ENCODE results near the gene LENG8.
A peak's percentile ranks its signal among the peaks of the same experiment; 100 is the strongest.
"Not testable (repeated sequence)": the region's sequence is repeated elsewhere in the genome, so short reads cannot be mapped to it uniquely, and the experiment has no call there.

LENG8 gene

DNA sequence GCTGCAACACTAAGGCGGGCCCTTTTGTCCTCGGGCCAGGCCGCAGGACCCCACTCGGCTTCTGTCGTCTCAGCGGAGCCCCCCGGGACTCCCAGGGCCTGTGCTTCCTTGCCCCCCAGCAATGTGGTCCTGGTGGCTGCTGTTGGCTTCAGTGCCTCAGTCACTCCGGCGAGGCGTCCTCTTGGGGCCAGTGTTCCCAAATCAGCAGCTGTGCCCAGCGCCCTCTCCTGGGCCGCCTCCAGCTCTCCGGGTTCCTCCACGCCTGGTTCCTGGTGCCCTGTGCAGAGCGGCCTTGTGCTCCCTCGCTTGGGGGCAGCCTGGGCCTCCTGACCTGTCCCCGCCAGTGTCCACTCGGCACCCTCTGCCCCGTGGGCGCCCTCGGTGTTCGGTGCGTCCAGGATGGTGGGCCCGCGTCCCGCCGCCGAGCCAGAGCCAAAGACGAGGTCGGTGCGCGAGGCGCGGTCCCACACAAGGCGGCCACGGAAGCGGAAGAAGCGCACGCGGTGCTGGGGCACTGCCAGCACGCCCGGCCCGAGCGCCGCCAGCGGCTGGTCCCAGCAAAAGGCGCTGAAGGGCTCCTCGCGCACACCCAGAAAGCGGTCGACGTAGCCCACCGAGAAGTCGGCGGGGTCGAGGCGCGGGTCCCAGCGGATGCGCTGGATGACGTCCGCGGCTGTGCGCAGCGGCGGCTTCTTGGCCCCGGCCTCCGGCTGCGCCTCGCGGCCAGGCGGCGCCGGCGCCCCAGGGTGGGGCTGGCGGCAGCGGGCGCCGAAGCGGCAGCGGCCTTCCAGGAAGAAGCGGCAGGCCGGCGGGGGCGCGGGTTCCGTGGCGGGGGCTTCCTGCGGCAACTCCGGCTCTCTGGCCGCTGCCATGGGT, 13.9 kb downstream of the LENG8 start:
- no peak for DNase-seq

DNA sequence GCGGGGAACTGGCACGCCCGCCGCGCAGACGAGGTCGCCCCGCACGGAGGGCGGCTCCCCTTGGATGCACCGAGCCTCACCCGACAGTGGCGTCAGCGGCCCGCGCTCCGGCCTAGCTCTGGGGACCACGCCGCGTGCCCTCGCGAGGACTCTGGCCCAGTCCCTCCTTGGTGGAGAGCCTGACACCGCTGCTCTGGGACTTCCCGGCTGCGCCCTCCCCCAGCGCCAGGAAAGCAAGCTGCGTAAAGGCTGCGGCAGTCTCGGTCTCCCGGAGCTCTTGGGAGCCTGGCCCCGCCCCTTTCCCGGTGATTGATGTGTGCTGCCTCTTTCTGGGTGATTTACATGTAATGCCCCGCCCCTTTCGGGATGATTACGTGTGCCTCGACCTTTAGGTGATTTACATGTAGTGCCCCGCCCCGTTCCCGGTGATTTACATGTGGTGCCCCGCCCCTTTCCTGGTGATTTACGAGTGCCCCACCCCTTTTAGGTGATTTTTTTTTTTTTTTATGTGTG, 14.6 kb downstream of the LENG8 start, which contains the start of gene LENG9:
LENG9 (minus strand) TSS at position 248 of the 513 bp plus-strand sequence. CDS start 252 bp downstream, outside the sequence.
- DNase-seq = peak; percentile 96

DNA sequence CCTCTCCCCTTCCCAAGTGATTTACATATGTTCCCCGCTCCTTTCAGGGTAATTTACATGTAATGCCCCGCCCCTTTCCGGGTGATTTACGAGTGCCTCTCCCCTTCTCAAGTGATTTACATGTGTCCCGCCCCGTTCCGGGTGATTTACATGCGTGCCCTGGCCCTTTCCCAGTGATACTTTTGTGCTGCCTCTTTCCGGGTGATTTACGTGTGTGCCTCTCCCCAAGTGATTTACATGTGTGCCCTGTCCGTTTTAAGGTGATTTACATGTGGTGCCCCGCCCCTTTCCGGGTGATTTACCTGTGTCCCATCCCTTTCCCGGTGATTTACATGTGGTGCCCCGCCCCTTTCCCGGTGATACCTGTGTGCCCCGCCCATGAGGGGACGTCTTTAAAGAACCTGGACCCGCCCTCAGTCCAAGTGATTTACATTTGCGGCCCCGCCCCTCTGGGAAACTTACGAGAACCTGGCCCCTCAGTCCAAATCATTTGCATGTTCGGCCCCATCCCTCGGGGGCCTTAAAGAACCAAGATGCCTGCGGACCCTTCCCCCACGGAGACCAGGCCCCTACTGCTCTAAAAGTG, 15.1 kb downstream of the LENG8 start:
- peak; percentile 95 for DNase-seq

DNA sequence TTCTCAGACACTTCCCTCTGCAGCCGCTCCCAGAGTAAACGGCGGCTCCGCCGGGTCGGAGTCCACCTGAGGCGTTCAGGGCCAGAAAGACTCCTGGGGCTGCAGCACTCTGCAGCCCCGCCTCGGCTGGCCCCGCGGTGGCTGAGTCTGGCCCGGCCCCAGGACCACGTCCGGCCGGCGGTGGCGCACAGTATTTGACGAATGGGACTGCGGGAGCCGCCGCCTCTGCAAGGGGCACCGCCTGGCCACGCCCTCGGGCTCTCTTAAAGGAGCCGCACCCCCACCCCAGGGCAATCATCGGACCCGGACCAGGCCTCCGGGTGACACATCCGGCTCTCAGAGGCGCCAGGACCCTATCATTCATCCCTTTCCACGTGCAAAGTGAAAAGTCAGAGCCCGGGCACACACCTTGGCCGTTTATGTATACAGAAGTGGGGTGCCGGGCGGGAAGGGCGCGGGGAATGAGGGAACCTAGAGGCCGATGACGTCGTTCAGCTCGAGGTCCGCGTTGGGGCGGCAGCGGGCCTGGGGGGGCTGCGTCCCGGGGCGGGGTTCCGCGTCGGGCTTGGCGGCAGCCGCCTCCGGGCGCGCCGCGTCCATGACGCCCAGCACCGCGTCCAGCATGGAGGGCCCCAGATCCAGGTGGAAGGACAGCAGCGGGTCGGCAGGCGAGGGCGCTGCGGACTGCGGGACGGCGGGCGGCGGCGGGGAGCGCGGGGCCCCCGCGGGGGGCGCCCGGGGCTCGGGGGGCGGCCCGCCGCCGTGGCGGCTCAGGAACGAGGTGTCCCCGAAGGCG, 15.8 kb downstream of the LENG8 start:
- DNase-seq = peak; percentile 58

DNA sequence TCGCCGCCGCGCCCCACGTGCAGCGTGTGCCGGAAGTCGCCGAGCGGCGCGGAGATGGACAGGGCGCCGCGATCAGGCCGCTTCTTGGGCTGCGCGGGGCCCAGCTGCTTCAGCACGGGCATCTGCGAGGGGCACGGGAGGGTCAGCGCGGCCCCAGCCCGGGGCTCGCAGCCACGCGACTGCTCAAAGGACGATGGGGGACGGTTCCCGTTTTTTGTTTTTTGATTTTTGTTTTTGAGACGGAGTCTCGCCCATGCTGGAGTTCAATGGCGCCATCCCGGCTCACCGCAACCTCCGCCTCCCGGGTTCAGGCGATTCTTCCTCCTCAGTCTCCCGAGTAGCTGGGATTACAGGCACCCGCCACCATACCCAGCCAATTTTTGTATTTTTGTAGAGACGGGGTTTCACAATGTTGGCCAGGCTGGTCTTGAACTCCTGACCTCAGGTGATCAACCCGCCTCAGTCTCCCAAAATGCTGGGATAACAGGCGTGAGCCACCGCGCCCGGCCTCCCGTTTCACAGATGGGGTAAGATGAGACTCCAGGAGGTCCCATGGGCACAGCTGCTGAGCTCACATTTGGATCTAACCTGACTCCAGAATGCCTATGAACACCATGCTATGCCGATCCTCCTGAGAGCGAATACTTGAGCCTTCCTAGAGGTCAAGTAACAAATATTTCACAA, 16.6 kb downstream of the LENG8 start:
- DNase-seq = no peak

DNA sequence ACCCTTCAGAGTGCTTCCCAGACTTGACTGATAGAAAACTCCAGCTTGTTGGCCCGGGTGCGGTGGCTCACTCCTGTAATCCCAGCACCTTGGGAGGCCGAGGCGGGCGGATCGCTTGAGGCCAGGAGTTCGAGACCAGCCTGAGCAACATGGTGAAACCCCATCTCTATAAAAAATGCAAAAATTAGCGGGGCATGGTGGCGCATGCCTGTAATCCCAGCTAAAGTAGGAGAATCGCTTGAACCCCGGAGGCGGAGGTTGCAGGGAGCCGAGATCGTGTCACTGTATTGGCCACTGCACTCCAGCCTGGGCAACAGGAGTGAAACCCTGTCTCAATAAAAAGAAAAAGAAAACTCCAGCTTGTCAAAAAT, 17.1 kb downstream of the LENG8 start:
- not testable (repeated sequence) for DNase-seq

DNA sequence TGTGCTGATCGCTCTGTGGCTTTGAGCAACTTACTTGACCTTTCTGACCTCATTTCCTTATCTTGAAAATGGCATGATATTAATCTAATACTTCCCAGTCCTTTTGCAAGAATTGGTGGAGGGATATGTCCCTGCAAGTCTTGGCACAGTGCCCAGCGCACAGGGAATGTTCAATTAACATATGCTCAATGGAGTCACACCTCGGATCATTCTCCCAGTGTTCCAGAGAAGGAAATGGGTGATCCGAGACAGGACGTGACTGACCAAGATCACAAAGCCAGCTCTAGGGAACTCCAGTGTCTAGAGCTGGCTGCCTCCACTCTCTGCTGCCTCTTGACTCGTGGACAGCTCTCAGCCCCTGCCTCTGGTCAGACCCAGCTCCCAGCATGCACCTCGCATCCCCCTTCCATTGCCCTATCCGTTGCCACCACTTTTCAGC, 20.5 kb downstream of the LENG8 start:
- DNase-seq = no peak

DNA sequence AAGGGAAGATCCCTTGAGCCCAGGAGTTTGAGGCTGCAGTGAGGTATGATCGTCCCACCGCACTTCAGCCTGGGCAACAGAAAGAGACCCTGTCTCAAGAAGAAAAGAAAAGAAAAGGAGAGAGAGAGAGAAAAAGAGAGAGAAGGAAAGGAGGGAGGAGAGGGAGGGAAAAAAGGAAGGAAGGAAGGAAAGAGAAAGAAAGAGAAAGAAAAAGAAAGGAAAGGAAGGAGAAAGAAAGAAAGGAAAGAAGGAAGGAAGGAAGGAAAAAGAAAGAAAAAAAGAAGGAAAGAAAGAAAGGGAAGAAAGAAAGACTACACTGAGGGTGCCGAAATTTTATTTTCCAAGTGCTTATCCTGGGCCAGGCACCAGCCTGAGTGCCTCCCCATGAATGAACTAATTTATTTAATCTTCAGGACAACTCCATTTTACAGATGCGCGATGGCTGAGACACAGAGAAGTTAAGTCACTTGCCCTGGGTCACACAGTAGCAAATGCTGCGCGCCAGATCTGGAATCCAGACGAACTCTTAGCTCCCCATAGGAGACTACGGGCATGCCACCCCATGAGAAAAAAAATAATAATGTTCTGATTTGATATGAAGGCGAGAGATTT, 21.4 kb downstream of the LENG8 start:
- DNase-seq = no peak

DNA sequence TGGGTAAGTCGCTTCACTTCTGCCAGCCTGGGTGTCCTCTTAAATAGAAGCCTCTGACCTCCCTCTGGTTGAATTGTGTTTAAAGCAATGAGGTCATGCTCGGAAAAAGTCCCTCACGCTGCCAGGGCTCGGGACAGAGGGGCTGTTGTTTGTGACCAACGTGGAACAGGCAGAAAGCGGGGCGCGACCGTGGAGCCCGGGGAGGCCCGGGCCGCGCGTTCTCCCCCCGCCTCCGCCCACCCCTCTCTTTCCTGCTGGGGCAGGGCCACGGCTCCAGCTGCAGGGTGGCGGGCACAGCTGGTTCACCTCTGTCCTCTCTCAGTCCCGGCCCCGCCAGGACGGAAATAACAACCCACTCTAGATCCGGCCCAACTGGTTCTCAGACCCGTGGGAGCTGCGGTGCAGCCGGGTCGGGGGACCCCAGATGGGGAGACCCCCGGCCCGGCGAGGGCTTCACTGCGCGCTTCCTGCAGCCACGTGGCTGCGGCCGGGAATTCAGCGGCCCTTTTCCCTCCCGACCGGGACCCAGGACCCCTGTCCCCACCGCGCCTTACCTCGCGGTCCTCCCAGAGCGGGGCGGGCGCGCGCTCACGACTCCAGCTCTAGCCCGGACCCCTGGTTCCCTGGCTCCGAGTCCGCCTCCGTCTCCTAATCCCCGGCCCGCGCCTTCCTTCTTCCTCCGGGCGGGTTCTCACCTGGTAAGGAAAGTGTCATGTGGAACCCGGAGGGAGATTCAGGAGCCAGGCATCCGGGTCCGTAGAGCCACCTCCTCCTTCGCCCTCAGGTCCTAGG, 22.2 kb downstream of the LENG8 start:
- DNase-seq = no peak

DNA sequence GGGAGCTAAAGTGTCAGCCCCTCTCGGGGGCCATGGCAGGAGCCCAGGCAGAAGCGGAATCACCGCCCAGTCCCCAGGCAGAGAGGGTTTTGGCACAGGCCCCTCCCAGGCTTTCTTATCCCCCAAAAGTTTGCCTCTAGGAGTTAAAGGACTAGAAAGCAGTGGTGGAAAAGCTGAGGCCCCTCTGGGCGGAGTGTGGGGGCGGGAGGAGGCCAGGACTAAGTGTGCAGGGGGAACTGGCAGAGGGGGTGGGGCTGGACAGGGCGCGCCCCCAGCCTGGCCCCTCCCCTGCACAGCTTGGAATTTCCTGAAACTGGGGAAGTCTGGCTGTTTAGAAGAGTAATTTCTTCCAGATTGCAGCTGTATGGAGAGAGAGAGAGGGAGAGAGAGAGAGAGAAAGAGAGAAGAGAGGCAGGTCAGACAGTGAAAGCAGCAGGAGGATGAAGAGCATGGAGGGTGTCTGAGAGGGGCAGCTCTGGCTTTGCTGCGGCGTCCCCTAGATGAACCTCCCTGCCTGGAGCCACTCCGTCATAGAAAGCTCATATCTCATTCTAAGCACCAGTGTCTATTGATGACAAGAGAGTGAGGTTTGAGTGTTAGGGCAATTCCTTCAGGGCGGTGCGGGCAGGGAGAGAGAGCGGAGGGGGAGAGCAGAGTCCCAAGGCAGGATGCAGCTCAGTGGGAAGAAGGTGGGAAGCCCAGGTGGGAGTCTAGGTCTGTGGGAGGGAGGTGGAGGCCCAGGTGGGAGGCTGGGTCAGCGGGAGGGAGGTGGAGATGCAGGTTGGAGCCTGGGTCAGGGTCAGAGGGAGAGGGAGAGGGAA, 24.3 kb downstream of the LENG8 start, which contains the start of gene CDC42EP5:
CDC42EP5 (minus strand) TSS at position 226 of the 821 bp plus-strand sequence. CDS start 7,749 bp downstream, outside the sequence.
- DNase-seq = no peak

DNA sequence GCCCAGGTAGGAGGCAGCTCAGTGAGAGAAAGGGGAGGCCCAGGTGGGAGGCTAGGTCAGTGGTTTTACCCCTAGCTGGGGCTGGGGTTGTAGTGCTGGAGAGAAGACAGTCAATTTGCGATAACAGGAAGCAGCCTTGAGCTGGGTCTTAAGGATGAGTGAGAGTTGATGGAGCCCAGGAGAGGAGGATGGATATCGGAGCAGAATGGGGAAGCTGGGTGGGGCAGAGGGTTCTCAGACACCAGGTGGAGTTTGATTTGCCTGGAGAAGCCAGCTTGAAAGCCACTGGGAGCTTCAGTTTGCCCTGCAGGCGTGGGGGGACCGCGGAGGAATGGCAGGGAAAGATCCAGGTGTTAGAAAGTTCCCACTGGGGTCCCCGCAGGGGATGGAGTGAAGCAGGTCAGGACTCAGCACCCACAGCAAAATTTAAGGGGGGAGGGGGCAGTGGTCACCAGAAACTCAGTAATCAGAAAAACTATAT, 24.9 kb downstream of the LENG8 start:
- DNase-seq = no peak

DNA sequence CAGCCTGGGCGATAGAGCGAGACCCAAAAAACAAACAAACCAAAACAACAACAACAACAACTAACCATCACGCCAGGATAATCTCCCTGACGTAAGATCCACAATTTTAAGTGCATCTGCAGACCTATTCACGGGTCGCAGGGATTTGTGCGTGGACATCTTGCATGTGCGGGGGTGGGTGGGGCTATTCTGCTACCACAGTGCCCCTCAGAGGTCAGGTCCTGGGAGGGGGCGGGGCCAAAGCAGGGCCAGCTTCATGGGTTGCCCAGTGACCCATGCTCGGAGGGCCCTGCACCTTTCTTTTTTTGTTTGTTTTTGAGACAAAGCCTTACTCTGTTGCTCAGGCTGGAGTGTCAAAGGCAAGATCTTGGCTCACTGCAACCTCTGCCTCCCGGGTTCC, 26.7 kb downstream of the LENG8 start:
- no peak for DNase-seq

DNA sequence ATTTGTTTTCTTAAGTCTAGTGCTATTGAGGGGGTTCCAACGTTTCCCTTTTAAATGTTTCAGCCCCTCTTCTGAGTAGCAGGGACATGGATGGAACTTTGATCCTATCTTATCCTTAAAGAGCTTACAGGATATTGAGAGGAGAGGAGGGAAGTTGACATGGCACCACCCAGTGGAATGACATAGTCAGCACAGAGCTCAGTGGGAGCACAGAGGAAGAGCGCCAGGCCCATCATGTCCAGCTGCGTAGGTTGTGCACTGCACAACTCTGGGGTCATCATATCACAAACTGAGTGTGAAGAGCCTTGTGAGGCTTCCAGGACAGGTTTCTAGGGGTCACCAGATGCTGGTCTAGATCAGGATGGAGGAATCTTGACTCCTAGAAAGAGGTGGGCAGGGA, 28.7 kb downstream of the LENG8 start:
- no peak for DNase-seq

DNA sequence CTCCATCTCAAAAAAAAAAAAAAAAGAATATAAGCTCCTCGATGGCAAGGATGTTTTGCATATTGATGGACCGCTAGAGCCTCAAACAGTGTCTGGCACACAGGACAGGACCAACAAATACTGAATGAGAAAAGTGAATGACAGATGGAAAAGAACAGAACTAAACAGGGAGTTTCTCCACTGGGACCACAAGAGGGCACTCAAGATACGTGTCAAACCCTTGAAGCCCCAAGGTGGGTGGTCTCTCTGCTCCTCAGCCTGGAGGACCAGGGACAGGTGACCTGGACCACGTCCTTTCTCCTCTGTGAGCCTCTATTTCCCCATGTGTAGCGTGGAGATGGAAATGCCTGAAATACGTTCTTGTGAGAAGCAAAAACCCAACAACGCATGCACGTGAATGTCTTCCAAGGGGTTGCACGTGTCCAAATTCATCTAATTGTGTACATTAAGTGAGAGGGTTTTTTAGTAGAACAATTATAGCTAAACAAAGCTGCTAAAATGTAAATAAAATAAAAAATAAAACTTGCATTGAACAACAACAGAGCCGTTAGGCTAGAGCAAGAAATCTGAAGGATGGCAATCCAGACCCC, 29.8 kb downstream of the LENG8 start:
- DNase-seq = peak; percentile 56

DNA sequence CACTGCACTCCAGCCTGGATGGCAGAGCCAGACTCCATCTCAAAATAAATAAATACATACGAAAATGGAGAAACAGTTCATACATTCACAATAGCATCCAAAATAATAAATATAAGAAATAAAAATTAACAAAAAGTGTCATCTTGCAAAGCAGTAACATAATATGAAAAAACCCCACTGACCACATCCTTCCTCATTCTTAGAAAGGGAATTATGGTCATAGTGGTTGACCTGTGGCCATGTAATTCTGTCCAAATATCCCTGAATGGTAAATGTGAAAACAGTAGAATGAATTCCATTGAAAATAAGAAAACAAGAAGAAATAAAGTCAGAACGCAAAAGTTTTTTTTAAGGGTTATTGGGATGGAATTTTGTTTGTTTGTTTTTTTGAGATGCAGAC, 31.1 kb downstream of the LENG8 start:
- DNase-seq = no peak

DNA sequence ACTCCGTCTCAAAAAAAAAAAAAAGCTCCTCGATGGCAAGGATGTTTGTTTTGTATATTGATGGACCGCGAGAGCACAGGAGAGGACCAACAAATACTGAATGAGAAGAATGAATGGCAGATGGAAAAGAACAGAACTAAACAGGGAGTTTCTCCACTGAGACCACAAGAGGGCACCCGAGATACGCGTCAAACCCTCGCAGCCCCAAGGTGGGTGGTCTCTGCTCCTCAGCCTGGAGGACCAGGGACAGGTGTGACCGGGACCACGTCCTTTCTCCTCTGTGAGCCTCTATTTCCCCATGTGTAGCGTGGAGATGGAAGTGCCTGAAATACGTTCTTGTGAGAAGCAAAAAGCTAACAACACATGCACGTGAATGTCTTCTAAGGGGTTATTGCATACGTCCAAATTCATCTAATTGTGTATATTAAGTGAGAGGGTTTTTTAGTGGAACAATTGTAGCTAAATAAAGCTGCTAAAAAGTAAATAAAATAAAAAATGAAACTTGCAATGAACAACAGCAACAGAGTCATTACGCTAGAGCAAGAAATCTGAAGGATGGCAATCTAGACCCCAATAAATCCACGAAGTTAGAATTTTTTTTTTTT, 32.4 kb downstream of the LENG8 start:
- DNase-seq = peak; percentile 66

DNA sequence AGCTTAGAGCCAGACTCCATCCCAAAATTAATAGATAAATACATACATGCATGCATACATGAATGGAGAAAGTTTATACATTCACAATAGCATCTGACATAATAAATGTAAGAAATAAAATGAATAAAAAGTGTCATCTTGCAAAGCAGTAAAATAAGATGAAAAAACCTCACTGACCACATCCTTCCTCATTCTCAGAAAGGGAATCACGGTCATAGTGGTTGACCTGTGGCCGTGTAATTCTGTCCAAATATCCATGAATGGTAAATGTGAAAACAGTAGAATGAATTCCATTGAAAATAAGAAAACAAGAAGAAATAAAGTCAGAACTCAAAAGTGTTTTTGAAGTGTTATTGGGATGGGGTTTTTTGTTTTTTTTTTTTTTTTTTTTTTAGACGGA, 33.9 kb downstream of the LENG8 start:
- no peak for DNase-seq

DNA sequence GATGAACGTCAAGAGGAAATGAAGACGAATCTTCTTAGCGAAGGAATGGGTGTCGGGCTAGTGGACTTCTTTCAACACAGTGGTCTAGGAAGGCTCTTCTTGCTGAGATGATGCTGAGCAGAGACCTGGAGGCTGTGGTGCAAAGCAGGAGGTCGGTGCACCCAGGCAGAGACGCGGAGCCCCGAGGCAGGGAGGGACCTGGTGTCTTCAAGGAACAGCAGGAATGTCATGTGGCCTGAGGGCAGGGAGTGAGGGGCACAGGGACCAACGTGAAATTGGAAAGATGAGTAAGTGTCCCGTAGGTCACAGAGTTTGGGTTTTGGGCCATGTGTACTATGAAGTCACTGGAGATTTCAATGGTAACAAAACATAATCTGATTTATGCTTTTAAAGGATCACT, 35.5 kb downstream of the LENG8 start:
- no peak for DNase-seq

DNA sequence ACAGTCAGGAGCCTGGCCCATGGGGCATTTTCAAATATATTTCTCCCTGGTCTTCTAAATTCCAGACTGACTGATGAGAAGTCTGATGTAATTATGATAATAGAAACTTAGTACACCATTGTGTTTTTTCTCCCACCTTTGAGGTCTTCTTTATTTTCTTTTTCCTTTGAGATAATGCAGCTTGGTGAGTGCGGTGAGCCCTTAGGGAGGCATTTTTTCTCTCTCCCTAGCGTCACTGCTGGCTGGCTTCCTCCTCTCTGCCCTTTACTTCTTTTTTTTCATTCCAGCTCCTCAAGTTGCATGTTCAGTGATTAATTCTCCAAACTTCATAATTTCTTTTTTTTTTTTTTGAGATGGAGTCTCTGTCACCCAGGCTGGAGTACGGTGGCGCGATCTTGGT, 36.9 kb downstream of the LENG8 start:
- no peak for DNase-seq

Data from NCI-H1436 (cell line).